ENCODE results near the gene SYT2.

- no peak for TF ChIP-seq POLR2AphosphoS5 (IDR thresholded peaks at IDR 0.05; ENCODE audit: low read depth, low read length)
- TF ChIP-seq FOSL2 (IDR thresholded peaks at IDR 0.05; ENCODE audit: borderline replicate concordance, low read depth) = no peak
- TF ChIP-seq CTCF (IDR thresholded peaks at IDR 0.05) = no peak
- TF ChIP-seq TEAD4 (IDR thresholded peaks at IDR 0.05; ENCODE audit: borderline replicate concordance, insufficient read depth) = no peak
- no peak for TF ChIP-seq NFIC (IDR thresholded peaks at IDR 0.05; ENCODE audit: borderline replicate concordance)
- TF ChIP-seq MAX (IDR thresholded peaks at IDR 0.05; ENCODE audit: low read depth) = no peak
- no peak for TF ChIP-seq CHD2 (IDR thresholded peaks at IDR 0.05; ENCODE audit: low read length, partially characterized antibody)
- TF ChIP-seq NRF1 (IDR thresholded peaks at IDR 0.05; ENCODE audit: low read depth, low read length) = no peak
- TF ChIP-seq JUND (IDR thresholded peaks at IDR 0.05) = no peak
- TF ChIP-seq TCF12 (IDR thresholded peaks at IDR 0.05) = no peak
Observed at GRCh38 chr1:202597090-202597761, 113.0 kb downstream of the SYT2 start.

Data from SK-N-SH (cell line).